GM18498 (cell line): ENCODE measurements around the gene MAGIX.

Source experiments
- ATAC-seq: cut with Tn5 transposase; IDR thresholded peaks from one replicate; pipeline ENCODE4 v1.9.1; 2021; ENCODE audit warnings: mild to moderate bottlenecking, moderate library complexity; ENCODE audit not compliant: unreplicated experiment

MAGIX gene

GRCh38 chrX:49179358-49179757 lies 16.8 kb downstream of the MAGIX start:
- no peak for ATAC-seq

GRCh38 chrX:49183701-49184281 lies 21.2 kb downstream of the MAGIX start:
- no peak for ATAC-seq

GRCh38 chrX:49184294-49185281 lies 22.0 kb downstream of the MAGIX start:
- peak; percentile 40 for ATAC-seq

- peak; percentile 38 for ATAC-seq
Measured at GRCh38 chrX:49186125-49187027, 23.8 kb downstream of the MAGIX start, which contains the start of gene PRICKLE3. PRICKLE3 (minus strand) TSS chrX:49186373; CDS start chrX:49186297, 76 bp downstream.

- ATAC-seq, result no peak
Measured at GRCh38 chrX:49187028-49187394, 24.5 kb downstream of the MAGIX start.

GRCh38 chrX:49187526-49187925 lies 25.0 kb downstream of the MAGIX start:
- ATAC-seq, result no peak

- no peak for ATAC-seq
Measured at GRCh38 chrX:49188468-49189076, 26.0 kb downstream of the MAGIX start.

GRCh38 chrX:49189606-49190005 lies 27.0 kb downstream of the MAGIX start:
- ATAC-seq, result no peak

- ATAC-seq, result peak; percentile 94
Measured at GRCh38 chrX:49190821-49191573, 28.4 kb downstream of the MAGIX start.

GRCh38 chrX:49191574-49192011 lies 29.0 kb downstream of the MAGIX start:
- ATAC-seq, result no peak

- no peak for ATAC-seq
Measured at GRCh38 chrX:49192722-49193328, 30.3 kb downstream of the MAGIX start.

- no peak for ATAC-seq
Measured at GRCh38 chrX:49193542-49193964, 31.0 kb downstream of the MAGIX start.

GRCh38 chrX:49197543-49198087 lies 35.1 kb downstream of the MAGIX start:
- ATAC-seq, result no peak

GRCh38 chrX:49198540-49199314 lies 36.2 kb downstream of the MAGIX start:
- no peak for ATAC-seq

GRCh38 chrX:49199315-49199595 lies 36.7 kb downstream of the MAGIX start:
- ATAC-seq, result no peak

GRCh38 chrX:49199906-49200771 lies 37.6 kb downstream of the MAGIX start, which contains the start of gene SYP:
SYP (minus strand) TSS chrX:49200193; CDS start chrX:49200186, 7 bp downstream.
- ATAC-seq, result peak; percentile 97

- no peak for ATAC-seq
Measured at GRCh38 chrX:49202022-49202421, 39.5 kb downstream of the MAGIX start.
